Measurements from ENCODE around the gene WASHC2C. TPM values are rescaled to one million over a fixed set of nuclear protein-coding genes. Genes with fewer than 3 reads are reported as not detected.
"Not testable (repeated sequence)": the region's sequence is repeated elsewhere in the genome, so short reads cannot be mapped to it uniquely, and the experiment has no call there.

The WASHC2C gene
- total RNA-seq, 1 experiment from 2014 or later, result 18.6 TPM

DNA sequence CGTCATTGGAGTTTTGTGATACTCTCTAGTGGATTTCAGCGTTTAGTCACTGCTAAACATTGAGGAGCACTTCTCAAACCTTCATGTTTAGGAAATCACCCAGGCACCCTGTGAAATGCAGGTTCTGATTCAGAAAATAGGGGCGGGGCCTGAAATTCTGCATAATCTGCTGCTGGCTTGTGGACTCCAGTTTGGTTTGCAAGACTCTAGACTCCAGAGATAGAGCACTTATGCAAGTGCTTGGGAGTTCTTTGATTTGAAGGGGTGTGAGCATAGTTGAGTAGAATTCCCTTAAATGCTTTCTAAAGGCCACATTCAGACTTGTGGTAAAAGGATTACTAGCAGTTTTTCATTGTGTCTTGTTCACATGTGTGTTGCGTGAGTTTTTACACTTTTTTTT lies 41.3 kb downstream of the WASHC2C start:
- DNase-seq (ENCODE audit: low read depth), result not testable (repeated sequence)

DNA sequence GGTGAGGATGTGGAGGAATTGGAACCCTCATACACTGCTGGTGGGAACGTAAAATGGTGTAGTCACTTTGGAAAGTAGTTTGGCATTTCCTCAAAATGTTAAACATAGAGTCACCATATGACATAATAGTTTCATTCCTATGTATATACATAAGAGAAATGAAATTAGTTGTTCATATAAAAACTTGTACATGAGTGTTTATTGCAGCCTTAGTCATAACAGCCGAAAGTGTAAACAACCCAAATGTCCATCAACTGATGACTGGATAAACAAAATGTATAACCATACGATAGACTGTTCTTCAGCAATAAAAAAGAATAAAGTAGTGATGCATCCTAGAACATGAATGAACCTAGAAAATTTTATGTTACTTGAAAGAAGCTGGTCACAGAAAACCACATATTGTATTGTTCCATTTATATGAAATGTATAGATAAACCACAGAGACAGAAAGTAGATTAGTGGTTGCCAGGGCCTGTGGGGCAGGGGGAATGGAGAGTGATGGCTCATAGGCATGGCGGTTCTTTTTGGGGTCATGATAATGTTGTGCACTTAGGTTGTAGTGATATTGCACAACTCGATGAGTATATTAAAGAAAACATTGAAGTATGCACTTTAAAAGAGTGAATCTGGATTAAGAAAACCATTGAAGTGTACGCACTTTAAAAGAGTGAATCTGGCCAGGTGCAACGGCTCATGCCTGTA lies 44.8 kb downstream of the WASHC2C start:
- not testable (repeated sequence) for DNase-seq (ENCODE audit: low read depth)

DNA sequence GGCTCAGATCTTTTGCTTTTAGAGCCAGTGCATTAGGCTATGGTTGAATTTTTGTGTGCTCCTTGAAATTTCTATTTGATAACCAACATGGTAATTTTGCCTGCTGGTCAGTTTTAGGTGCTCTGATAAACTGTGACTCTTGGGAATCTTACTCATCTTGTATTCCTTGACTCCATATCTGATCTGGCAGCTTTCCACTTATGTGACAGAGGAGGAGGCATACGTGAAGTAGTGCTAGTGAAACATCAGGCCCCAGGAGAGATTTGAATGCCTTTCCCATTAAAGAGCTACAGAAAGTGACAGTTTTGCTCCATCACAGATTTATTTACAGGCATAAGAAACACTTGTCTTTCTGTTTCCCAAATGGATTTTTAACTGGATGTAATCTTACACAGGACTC lies 59.2 kb downstream of the WASHC2C start:
- not testable (repeated sequence) for DNase-seq (ENCODE audit: low read depth)

DNA sequence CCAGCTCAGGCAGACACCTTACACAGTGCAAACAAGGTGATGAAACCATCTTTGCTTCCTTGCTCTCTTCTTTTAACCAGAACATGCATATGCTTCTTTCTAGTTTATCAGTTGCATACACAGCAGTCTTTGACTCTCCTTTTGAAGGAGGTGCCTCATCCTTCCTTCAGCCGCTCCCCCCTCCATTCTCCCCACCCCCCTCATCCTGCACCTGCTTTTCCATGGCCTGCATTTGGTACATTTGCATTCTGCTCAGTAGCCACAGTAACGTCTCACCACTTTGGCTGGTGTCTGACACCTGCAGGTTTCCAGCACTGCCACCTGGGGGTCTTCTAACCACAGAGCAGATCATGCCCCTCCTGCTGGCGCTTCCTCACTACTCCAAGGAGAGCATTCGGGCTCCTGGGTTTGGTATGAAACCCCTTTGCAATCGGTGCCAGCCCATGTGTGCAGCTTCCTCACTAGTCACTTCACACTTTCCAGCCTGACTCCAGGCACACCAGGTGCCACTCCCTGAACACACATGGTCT lies 60.2 kb downstream of the WASHC2C start:
- not testable (repeated sequence) for DNase-seq (ENCODE audit: low read depth)

DNA sequence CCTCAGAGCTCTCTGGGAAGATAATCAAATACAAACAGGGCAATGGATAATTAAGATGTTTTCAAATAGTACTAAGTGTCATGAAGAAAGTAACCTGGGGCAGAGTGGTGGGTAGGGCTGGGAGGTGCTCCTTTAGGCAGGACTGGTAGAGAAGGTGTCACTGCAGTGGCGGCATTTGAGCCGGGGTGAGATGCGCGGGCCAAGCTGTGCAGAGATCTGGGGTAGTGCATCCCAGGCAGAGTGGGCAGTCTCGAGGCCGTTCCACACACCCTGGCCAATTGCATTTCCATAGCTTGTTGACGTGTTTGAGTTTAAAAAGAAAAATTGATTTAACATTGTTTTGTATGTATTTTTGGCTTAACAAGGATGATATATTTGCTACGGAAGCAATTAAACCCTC lies 62.9 kb downstream of the WASHC2C start:
- not testable (repeated sequence) for DNase-seq (ENCODE audit: low read depth)

DNA sequence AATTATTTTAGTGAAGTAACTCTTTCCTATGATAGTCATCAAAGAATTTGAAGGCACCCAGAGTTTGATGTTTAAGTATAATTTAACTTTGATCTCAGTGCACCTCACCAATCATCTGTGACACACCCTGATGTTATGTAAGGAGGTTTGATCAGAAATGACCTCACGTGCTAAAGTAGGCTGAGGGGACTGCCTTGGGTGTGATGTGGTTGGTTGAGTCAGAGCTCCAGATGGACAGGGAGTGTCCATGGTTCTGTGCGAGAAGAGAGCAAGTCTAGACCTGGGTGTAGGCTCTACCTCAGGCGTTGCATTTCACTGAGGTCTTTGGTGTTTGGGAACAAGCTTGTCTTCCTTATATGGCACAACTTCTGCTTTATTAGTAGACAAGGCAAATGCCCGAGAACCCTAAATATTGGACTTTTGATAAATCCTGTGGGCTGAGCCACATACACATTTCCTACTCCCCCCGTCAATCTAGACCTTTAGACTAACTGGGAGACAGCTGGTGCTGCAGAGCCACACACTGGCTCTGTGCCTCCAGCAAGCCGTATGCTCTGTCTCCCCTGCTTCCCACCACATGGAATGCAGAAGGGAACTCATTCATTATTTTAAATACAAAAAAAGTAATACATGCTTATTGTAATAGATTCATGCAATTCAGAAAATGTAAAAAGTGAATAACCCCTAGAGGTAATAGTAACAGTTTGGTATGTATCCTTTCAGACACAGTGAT lies 63.8 kb downstream of the WASHC2C start:
- peak; percentile 52 for DNase-seq (ENCODE audit: low read depth)

DNA sequence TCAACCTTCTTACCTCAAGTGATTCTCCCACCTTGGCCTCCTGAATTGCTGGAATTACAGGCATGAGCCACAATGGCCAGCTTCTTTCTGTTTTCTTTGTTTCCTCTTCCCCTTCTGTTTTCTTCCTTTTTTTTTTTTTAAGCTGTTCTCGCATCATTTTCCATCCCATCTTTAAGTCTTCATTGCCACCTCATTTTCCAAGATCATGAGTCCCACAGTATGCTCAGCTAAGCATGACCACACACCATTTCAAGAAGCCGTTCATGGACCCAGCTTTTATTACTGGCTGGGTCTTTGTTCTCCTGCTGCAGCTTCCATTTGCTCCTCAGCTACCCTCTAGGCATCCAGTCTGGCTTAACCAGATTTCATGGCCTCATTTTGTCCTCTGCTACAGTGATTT lies 67.7 kb downstream of the WASHC2C start:
- not testable (repeated sequence) for DNase-seq (ENCODE audit: low read depth)

DNA sequence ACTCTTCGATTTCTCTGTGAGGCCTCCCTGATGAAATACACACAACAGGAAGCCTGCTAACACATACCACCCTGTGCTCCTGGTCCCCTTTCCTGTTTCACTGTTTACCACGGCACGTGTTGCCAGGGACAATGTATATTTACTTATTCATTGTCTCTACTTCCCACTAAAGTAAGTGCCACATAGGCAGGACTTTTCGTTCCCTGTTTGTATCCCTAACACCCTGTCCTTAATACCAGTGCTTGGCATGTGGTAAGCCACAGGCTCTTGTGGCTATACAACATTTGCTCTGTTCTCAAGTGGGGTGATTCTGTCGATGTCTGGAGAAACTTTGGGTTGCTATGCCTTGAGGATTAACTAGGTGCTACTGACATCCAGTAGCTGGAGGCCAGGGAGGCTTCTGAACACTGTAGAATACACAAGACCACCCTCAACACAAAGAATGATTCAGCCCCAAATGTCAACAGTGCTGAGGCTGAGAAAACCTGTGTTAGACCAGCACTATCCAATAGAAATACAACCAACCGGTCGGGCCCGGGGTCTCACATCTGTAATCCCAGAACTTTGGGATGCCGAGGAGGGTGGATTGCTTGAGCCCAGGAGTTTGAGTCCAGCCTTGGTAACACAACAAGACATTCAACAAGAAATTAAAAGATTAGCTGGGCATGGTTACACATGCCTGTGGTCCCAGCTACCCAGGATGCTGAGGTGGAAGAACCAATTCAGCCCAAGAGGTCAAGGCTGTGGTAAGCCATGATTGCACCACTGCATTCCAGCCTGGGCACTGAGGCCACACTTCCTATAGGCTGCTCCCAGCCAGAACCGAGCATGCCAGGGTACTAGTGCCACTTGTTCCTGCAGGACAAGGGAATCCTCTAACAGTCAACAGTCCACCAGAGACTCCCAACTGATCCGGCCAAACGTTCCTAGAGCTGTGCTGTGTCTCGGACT lies 76.3 kb downstream of the WASHC2C start:
- peak; percentile 86 for DNase-seq (ENCODE audit: low read depth)

DNA sequence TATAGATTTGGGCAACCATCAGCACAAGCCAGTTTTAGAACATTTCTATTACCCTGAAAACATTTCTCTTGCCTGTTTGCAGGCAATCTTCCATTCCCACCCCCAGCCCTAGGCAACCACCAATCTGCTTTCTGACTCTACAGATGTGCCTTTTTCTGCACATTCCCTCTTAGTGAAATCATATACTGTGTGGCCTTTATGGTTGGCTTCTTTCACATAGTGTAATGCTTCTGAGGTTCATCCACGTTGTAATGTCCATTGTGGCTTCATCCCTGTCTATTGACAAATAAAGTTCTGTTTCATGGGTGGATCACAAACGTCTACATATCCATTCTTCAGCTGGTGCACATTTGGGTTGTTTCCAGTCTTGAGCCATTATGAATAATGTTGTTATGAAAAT lies 77.9 kb downstream of the WASHC2C start:
- not testable (repeated sequence) for DNase-seq (ENCODE audit: low read depth)

DNA sequence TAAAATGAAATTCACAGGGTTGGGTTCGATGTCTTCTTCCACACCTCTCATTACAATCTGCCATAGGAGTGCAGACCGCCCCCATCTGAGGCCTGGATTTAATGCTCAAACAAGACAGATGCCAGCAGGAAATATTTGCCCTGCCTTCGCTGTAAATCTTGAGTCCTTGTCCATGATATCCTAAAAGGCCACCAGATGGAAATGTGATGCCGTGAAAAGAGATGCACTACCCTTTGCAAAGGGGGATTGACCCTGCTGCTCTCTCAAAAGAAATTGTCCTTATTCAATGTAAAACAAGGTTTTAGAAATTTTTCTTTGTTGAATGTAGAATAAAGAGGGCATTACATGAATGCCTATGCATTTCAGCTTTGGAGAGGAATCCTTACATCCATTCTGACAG lies 82.8 kb downstream of the WASHC2C start:
- peak; percentile 11 for DNase-seq (ENCODE audit: low read depth)

DNA sequence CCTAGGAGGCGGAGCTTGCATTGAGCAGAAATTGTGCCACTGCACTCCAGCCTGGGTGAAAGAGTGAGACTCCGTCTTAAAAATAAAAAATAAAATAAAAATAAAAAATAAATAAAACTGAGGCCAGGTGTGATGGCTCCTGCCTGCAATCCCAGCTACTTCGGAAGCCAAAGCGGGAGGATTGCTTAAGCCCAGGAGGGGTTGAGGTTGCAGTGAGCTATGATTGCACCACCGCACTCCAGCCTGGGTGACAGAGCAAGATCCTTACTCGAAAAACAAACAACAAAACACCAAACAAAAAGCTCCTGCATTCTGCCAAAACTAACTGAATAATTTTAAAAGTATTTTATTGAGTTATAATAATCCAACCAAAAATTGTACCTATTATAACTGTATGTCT lies 84.0 kb downstream of the WASHC2C start:
- no peak for DNase-seq (ENCODE audit: low read depth)

DNA sequence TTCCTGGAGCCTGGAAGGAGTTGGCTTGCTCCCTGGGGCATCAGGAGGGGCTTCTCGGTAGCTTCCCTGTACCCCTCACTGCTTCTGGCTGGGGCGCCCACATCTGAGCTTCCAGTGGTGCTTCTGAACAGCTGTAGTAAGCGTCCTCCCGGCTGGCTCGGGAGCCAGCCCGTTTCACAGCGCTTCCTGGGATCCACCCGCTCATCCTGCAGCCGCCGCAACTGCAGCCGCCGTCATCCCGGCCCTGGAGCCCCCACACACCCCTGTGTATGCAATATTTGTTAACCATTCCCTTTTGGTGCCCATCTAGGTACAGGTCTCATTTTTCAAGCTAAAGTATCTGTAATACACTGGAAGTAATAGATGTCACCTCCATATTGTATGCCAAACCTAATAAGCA lies 85.9 kb downstream of the WASHC2C start:
- DNase-seq (ENCODE audit: low read depth), result not testable (repeated sequence)

DNA sequence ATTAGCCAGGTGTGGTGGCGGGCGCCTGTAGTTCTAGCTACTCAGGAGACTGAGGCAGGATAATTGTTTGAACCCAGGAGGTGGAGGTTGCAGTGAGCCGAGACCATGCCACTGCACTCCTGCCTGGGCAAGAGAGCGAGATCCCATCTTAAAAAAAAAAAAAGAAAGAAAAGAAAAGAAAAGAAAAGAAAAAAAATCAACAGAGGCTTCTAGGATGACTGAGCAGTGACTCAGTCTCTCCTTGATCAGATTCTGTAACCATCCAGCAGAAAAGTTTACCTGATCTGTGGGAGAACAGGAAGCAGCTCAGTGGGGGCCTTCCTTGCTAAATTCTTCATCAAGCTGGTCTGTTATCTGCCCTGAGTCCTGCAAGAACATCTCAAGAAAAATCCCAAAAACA lies 87.1 kb downstream of the WASHC2C start:
- DNase-seq (ENCODE audit: low read depth), result peak; percentile 77

DNA sequence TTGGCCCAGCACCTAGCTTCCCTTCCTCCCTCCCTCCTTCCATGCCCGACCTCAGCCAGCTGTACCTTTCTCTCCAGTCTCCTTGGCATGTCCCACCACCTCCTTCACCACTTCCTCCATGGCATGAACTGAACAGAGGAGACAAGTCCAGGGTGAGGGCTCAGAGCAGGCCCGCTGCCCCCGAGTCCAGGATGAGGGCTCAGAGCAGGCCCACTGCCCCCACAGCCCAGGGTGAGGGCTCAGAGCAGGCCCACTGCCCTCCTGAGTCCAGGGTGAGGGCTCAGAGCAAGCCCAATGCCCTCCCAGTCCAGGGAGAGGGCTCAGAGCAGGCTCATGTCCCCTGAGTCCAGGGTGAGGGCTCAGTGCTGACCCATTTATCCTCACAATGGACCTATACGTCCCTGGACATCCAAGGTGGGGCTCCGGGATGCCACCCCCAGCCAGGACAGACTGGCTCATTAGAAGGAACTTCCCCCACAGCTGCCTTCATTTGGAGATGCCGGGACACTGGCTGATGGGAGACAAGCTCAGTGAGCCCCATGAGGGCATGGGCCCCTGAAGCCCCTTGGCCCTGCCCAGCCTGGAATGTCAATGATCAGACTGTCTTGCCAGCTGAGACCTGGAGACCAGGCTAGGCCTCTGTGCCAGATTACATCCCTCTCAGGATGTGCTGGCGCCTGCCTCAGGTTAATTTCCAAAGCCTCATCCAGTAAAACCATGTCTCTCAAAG lies 90.2 kb downstream of the WASHC2C start:
- DNase-seq (ENCODE audit: low read depth), result no peak

DNA sequence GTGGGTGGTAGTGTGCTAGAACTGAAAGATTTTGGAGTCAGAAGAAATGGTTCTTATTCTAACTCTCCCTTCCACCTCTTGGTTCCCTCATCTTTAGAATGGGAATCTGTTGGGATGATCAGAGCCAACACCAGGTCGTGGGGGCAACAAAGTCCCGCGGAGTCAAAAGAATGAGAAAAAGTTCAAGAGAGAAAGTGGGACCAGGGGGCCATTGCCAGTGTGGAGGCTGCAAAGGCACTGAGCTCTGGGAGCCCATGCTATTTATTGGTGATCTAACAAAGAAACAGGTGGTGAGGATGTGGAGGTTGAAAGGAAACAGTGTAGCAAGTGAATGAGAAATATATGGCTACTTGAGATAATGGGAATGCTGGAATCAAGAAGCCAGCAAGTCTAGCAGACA lies 90.8 kb downstream of the WASHC2C start:
- DNase-seq (ENCODE audit: low read depth), result no peak

DNA sequence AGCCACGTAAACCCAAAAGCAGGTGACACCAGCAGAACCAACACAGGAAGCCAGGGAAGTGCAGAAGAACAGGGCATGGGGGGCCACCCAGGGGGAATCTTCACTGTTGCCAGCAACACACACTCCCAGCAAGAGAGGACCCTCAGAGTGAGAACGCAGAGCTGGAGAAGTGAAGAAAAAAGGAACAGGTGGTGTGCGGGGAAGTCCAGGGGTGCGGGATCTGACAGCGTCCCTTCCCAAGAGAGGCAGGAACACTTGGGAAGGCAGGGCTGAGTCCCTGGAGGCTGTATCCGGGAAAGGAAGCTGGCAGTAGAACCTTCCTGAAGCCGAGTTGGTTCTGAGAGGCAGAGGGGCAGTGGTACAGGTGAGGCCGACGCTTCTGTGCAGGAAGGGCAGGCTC lies 92.5 kb downstream of the WASHC2C start:
- no peak for DNase-seq (ENCODE audit: low read depth)

DNA sequence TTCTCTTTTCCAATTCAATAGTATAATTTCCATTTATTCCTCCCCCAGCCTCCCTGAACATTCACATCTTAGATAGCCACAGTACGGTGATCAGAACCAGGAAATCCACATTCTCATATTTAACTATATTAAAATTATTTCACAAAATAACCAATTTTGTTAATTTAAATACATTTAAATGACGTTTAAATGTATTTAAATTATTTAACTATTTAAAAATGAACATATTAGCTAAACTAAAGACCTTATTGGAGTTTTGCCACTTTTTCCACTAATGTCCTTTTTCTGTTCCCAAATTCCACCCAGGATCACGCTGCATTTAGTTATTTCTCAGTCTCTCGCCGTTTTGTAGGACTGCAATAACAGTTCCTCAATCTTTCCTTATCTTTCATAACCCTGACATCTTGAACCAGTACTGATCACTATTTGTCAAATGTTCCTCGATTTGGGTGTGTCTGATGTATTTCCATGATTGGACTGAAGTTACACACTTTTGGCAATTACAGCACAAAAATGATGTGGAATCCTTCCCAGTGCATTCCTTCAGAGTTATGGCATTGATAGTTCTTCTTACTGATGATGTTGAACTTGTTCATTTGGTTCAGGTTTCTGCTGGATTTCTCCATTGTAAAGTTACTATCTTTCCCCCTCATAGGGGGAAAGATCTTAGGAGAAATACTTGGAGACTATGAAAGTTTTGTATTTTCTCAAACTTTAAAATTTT lies 93.2 kb downstream of the WASHC2C start:
- DNase-seq (ENCODE audit: low read depth), result not testable (repeated sequence)

DNA sequence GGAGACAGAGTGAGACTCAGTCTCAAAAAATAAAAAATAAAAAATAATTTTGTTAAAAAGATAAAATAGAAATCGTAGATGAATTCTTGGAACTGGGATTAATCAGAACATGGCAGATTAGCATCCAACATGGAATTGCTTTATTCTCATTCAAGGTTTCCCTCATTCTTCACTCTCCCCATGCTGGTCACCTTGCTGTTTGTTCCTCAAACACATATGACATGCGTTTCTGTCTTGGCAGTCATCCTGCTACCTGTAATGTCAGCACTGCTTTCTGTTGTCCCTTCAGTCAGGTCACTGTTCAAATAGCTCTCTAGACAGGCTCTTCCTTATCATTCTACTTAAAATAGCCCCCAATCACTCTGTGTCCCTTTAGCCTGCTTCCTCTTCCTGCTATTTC lies 95.9 kb downstream of the WASHC2C start:
- DNase-seq (ENCODE audit: low read depth), result not testable (repeated sequence)
